ENCODE data around the gene SCAND1.

SCAND1 gene

GRCh38 chr20:35988910-35989463 lies 34.7 kb upstream of the SCAND1 start:
- no peak overlapping the region for H3K27ac ChIP-seq (ENCODE audit: low read length, poor library complexity, severe bottlenecking)
- H3K9ac ChIP-seq (ENCODE audit: low read length) = no peak overlapping the region
- H4K8ac ChIP-seq (ENCODE audit: low read length) = no peak overlapping the region
- no peaks in the 10 kb centered on the region for H3K9me3 ChIP-seq (ENCODE audit: control insufficient read depth, low read length)
- H2BK120ac ChIP-seq (ENCODE audit: low read depth, low read length) = no peak overlapping the region
- H3K23ac ChIP-seq (ENCODE audit: low read length in 2 of 2) = no peak overlapping the region
- H3K18ac ChIP-seq (ENCODE audit: low read depth in 1 of 2, low read length in 2 of 2) = no peak overlapping the region
- no peak overlapping the region for H2AFZ ChIP-seq (ENCODE audit: low read depth, low read length)
- H3K4me2 ChIP-seq (ENCODE audit: low read length, poor library complexity, severe bottlenecking) = no peak overlapping the region
- WGBS = 85% methylated on average over 1 of the region's 2 CpGs
- no peaks in the 10 kb centered on the region for H3K4me1 ChIP-seq (ENCODE audit: control insufficient read depth, insufficient read depth, low read depth, low read length)
- H3K79me1 ChIP-seq (replicated peaks; ENCODE audit: low read length, poor library complexity, severe bottlenecking) = no peaks in the 10 kb centered on the region
- no peak overlapping the region for H2BK5ac ChIP-seq (ENCODE audit: low read depth, low read length, poor library complexity, severe bottlenecking)
- H2BK15ac ChIP-seq (ENCODE audit: low read depth, poor library complexity, severe bottlenecking) = no peak overlapping the region
- peaks cover 3 to 18% of the 10 kb centered on the region in 2 experiments for H3K27me3 ChIP-seq (ENCODE audit: control insufficient read depth in 1 of 2, insufficient read depth in 1 of 2, low read length in 2 of 2)
- no peak overlapping the region for H3K4ac ChIP-seq (ENCODE audit: low read depth in 1 of 2, low read length in 2 of 2)
- no peak overlapping the region for H4K91ac ChIP-seq (ENCODE audit: low read length)
- H3K4me3 ChIP-seq (ENCODE audit: insufficient read depth in 1 of 2, low read depth in 1 of 2, low read length in 2 of 2) = no peak overlapping the region
- no peak overlapping the region for H3K14ac ChIP-seq (ENCODE audit: low read length in 2 of 2)
- H2BK12ac ChIP-seq (ENCODE audit: low read length in 2 of 2) = no peak overlapping the region
- no peak for DNase-seq
- H3K36me3 ChIP-seq (ENCODE audit: control insufficient read depth in 1 of 2, insufficient read depth in 2 of 2, low read depth in 1 of 2, low read length in 2 of 2) = no peaks in the 10 kb centered on the region
- no peak overlapping the region for H2AK5ac ChIP-seq (ENCODE audit: low read length, severe bottlenecking)

DNA sequence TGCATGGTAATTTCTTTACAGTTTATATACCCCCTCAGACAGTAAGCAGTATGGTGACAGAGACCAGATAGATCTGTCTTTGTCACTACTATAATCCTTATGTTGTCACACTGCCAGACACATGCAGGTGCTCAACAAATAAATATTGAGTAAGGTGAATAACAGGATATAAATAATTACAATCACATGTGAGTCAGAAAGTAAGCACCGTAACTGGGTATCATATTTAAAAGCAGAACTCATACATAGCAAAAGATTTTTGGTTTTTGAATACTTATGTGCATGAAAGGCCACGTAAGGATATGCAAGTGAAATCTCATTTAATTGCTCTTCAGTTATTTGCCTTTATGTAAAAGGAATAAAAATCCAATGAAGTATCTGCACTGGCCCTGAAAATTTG lies 31.5 kb upstream of the SCAND1 start:
- H2AFZ ChIP-seq (ENCODE audit: low read depth, low read length) = no peak overlapping the region
- H3K4me3 ChIP-seq (ENCODE audit: insufficient read depth in 1 of 2, low read depth in 1 of 2, low read length in 2 of 2) = no peak overlapping the region
- no peaks in the 10 kb centered on the region for H3K9me3 ChIP-seq (ENCODE audit: control insufficient read depth, low read length)
- H2AK5ac ChIP-seq (ENCODE audit: low read length, severe bottlenecking) = no peak overlapping the region
- no peak overlapping the region for H3K27ac ChIP-seq (ENCODE audit: low read length, poor library complexity, severe bottlenecking)
- no peak overlapping the region for H2BK5ac ChIP-seq (ENCODE audit: low read depth, low read length, poor library complexity, severe bottlenecking)
- H2BK120ac ChIP-seq (ENCODE audit: low read depth, low read length) = no peak overlapping the region
- no peak overlapping the region for H3K4ac ChIP-seq (ENCODE audit: low read depth in 1 of 2, low read length in 2 of 2)
- no peaks in the 10 kb centered on the region for H3K79me1 ChIP-seq (replicated peaks; ENCODE audit: low read length, poor library complexity, severe bottlenecking)
- no peaks in the 10 kb centered on the region for H3K4me1 ChIP-seq (ENCODE audit: control insufficient read depth, insufficient read depth, low read depth, low read length)
- H3K36me3 ChIP-seq (ENCODE audit: control insufficient read depth in 1 of 2, insufficient read depth in 2 of 2, low read depth in 1 of 2, low read length in 2 of 2) = no peaks in the 10 kb centered on the region
- H2BK12ac ChIP-seq (ENCODE audit: low read length in 2 of 2) = no peak overlapping the region
- H3K9ac ChIP-seq (ENCODE audit: low read length) = no peak overlapping the region
- no CpG with 5 or more reads among the region's 2 CpGs for WGBS
- peaks cover 3 to 22% of the 10 kb centered on the region in 2 experiments for H3K27me3 ChIP-seq (ENCODE audit: control insufficient read depth in 1 of 2, insufficient read depth in 1 of 2, low read length in 2 of 2)
- no peak overlapping the region for H4K8ac ChIP-seq (ENCODE audit: low read length)
- H4K91ac ChIP-seq (ENCODE audit: low read length) = no peak overlapping the region
- H2BK15ac ChIP-seq (ENCODE audit: low read depth, poor library complexity, severe bottlenecking) = no peak overlapping the region
- no peak overlapping the region for H3K18ac ChIP-seq (ENCODE audit: low read depth in 1 of 2, low read length in 2 of 2)
- H3K4me2 ChIP-seq (ENCODE audit: low read length, poor library complexity, severe bottlenecking) = no peak overlapping the region
- DNase-seq = no peak
- H3K23ac ChIP-seq (ENCODE audit: low read length in 2 of 2) = no peak overlapping the region
- H3K14ac ChIP-seq (ENCODE audit: low read length in 2 of 2) = no peak overlapping the region

- Histone ChIP-seq H2BK120ac (ENCODE audit: low read depth, low read length) (no peak overlapping the region), H4K8ac (ENCODE audit: low read length) (no peak overlapping the region), H2BK5ac (ENCODE audit: low read depth, low read length, poor library complexity, severe bottlenecking) (no peak overlapping the region), H2AK5ac (ENCODE audit: low read length, severe bottlenecking) (no peak overlapping the region), H3K79me1 (replicated peaks; ENCODE audit: low read length, poor library complexity, severe bottlenecking) (no peaks in the 10 kb centered on the region), H3K9me3 (ENCODE audit: control insufficient read depth, low read length) (no peaks in the 10 kb centered on the region), H3K9ac (ENCODE audit: low read length) (no peak overlapping the region), H3K18ac (ENCODE audit: low read depth in 1 of 2, low read length in 2 of 2) (no peak overlapping the region), H2AFZ (ENCODE audit: low read depth, low read length) (no peak overlapping the region), H4K91ac (ENCODE audit: low read length) (no peak overlapping the region), H3K36me3 (ENCODE audit: control insufficient read depth in 1 of 2, insufficient read depth in 2 of 2, low read depth in 1 of 2, low read length in 2 of 2) (no peaks in the 10 kb centered on the region), H3K4me1 (ENCODE audit: control insufficient read depth, insufficient read depth, low read depth, low read length) (no peaks in the 10 kb centered on the region), H2BK15ac (ENCODE audit: low read depth, poor library complexity, severe bottlenecking) (no peak overlapping the region), H3K23ac (ENCODE audit: low read length in 2 of 2) (no peak overlapping the region), H3K27me3 (ENCODE audit: control insufficient read depth in 1 of 2, insufficient read depth in 1 of 2, low read length in 2 of 2) (peaks cover 3 to 23% of the 10 kb centered on the region in 2 experiments), H2BK12ac (ENCODE audit: low read length in 2 of 2) (no peak overlapping the region), H3K14ac (ENCODE audit: low read length in 2 of 2) (no peak overlapping the region), H3K27ac (ENCODE audit: low read length, poor library complexity, severe bottlenecking) (no peak overlapping the region), H3K4me3 (ENCODE audit: insufficient read depth in 1 of 2, low read depth in 1 of 2, low read length in 2 of 2) (no peak overlapping the region), H3K4ac (ENCODE audit: low read depth in 1 of 2, low read length in 2 of 2) (no peak overlapping the region), H3K4me2 (ENCODE audit: low read length, poor library complexity, severe bottlenecking) (no peak overlapping the region)
- WGBS = 71% methylated on average over 5 of the region's 6 CpGs
- no peak for DNase-seq
Observed at GRCh38 chr20:35984382-35984781, 30.1 kb upstream of the SCAND1 start.

DNA sequence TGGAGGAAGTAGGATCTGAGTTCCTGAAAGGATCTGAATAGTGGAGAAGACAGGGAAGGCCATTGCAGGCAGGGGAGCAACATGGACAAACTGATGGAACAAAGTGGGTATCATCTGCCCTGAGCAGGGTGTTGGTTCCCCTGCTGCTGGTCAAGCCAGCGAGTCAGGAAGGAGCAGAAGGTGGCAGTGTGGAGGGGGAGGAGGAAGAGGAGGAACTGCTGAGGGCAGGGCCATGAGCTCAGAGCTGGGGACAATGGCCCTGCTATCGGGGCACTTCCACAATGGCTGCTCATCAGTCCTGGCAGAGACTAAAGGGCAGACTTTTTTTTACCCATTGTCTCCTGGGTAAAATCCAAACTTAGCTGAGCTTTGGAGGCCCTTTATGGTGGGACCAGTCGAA lies 27.7 kb upstream of the SCAND1 start:
- Histone ChIP-seq H4K91ac (ENCODE audit: low read length) (no peak overlapping the region), H3K18ac (ENCODE audit: low read depth in 1 of 2, low read length in 2 of 2) (no peak overlapping the region), H2BK12ac (ENCODE audit: low read length in 2 of 2) (no peak overlapping the region), H3K9me3 (ENCODE audit: control insufficient read depth, low read length) (no peaks in the 10 kb centered on the region), H3K36me3 (ENCODE audit: control insufficient read depth in 1 of 2, insufficient read depth in 2 of 2, low read depth in 1 of 2, low read length in 2 of 2) (no peaks in the 10 kb centered on the region), H3K23ac (ENCODE audit: low read length in 2 of 2) (no peak overlapping the region), H3K27me3 (ENCODE audit: control insufficient read depth in 1 of 2, insufficient read depth in 1 of 2, low read length in 2 of 2) (peaks cover 2 to 14% of the 10 kb centered on the region in 2 experiments), H3K4ac (ENCODE audit: low read depth in 1 of 2, low read length in 2 of 2) (no peak overlapping the region), H3K4me1 (ENCODE audit: control insufficient read depth, insufficient read depth, low read depth, low read length) (no peaks in the 10 kb centered on the region), H2AK5ac (ENCODE audit: low read length, severe bottlenecking) (no peak overlapping the region), H3K14ac (ENCODE audit: low read length in 2 of 2) (no peak overlapping the region), H3K4me2 (ENCODE audit: low read length, poor library complexity, severe bottlenecking) (no peak overlapping the region), H3K79me1 (replicated peaks; ENCODE audit: low read length, poor library complexity, severe bottlenecking) (no peaks in the 10 kb centered on the region), H2BK5ac (ENCODE audit: low read depth, low read length, poor library complexity, severe bottlenecking) (no peak overlapping the region), H4K8ac (ENCODE audit: low read length) (no peak overlapping the region), H2AFZ (ENCODE audit: low read depth, low read length) (no peak overlapping the region), H3K27ac (ENCODE audit: low read length, poor library complexity, severe bottlenecking) (no peak overlapping the region), H3K9ac (ENCODE audit: low read length) (no peak overlapping the region), H2BK120ac (ENCODE audit: low read depth, low read length) (no peak overlapping the region), H2BK15ac (ENCODE audit: low read depth, poor library complexity, severe bottlenecking) (no peak overlapping the region), H3K4me3 (ENCODE audit: insufficient read depth in 1 of 2, low read depth in 1 of 2, low read length in 2 of 2) (no peak overlapping the region)
- no peak for DNase-seq
- 63% methylated on average over 3 of the region's 3 CpGs for WGBS

Data from mesenchymal stem cell (in vitro differentiated cells and primary cell).